ENCODE results near the gene SNIP1.
A peak's percentile ranks its signal among the peaks of the same experiment; 100 is the strongest.
"Not testable (repeated sequence)": the region's sequence is repeated elsewhere in the genome, so short reads cannot be mapped to it uniquely, and the experiment has no call there.

SNIP1 gene

GRCh38 chr1:37537378-37537777 lies 16.7 kb downstream of the SNIP1 start:
- Mint-ChIP-seq H3K4me3 (no peak overlapping the region), H3K27ac (no peak overlapping the region), H3K27me3 (no peaks in the 10 kb centered on the region), H3K4me1 (peaks cover 17% of the 10 kb centered on the region), H3K36me3 (peaks cover 15% of the 10 kb centered on the region), H3K9me3 (no peaks in the 10 kb centered on the region)

GRCh38 chr1:37533317-37534093 lies 20.6 kb downstream of the SNIP1 start:
- H3K36me3 Mint-ChIP-seq = peaks cover 10% of the 10 kb centered on the region
- H3K27me3 Mint-ChIP-seq = no peaks in the 10 kb centered on the region
- H3K9me3 Mint-ChIP-seq = no peaks in the 10 kb centered on the region
- peaks cover 17% of the 10 kb centered on the region for H3K4me1 Mint-ChIP-seq
- H3K4me3 Mint-ChIP-seq = no peak overlapping the region
- peak overlapping the region; percentile 35 for H3K27ac Mint-ChIP-seq

GRCh38 chr1:37532418-37533156 lies 21.5 kb downstream of the SNIP1 start:
- not testable (repeated sequence) for H3K36me3 Mint-ChIP-seq, H3K27me3 Mint-ChIP-seq, H3K4me3 Mint-ChIP-seq, H3K27ac Mint-ChIP-seq, H3K9me3 Mint-ChIP-seq
- peaks cover 17% of the 10 kb centered on the region for H3K4me1 Mint-ChIP-seq

GRCh38 chr1:37529888-37530287 lies 24.2 kb downstream of the SNIP1 start:
- H3K4me1 Mint-ChIP-seq, H3K36me3 Mint-ChIP-seq, H3K4me3 Mint-ChIP-seq, H3K9me3 Mint-ChIP-seq, H3K27ac Mint-ChIP-seq, H3K27me3 Mint-ChIP-seq: not testable (repeated sequence)

- H3K4me3 Mint-ChIP-seq = peak overlapping the region; percentile 86
- H3K9me3 Mint-ChIP-seq = no peaks in the 10 kb centered on the region
- peak overlapping the region; percentile 37 for H3K27ac Mint-ChIP-seq
- no peaks in the 10 kb centered on the region for H3K27me3 Mint-ChIP-seq
- H3K36me3 Mint-ChIP-seq = no peaks in the 10 kb centered on the region
- peaks cover 21% of the 10 kb centered on the region for H3K4me1 Mint-ChIP-seq
These were observed 34.5 kb downstream of the SNIP1 start for GRCh38 chr1:37519613-37520012.

- not testable (repeated sequence) for H3K9me3 Mint-ChIP-seq, H3K27me3 Mint-ChIP-seq, H3K36me3 Mint-ChIP-seq
- peak overlapping the region; percentile 86 for H3K4me3 Mint-ChIP-seq
- peak overlapping the region; percentile 68 for H3K27ac Mint-ChIP-seq
- H3K4me1 Mint-ChIP-seq = peaks cover 21% of the 10 kb centered on the region
These were observed 35.2 kb downstream of the SNIP1 start for GRCh38 chr1:37518929-37519328.

- H3K36me3 Mint-ChIP-seq, H3K9me3 Mint-ChIP-seq, H3K27ac Mint-ChIP-seq, H3K27me3 Mint-ChIP-seq, H3K4me3 Mint-ChIP-seq: not testable (repeated sequence)
- H3K4me1 Mint-ChIP-seq = peaks cover 25% of the 10 kb centered on the region
These were observed 35.9 kb downstream of the SNIP1 start for GRCh38 chr1:37518241-37518640.

GRCh38 chr1:37517569-37517968 lies 36.5 kb downstream of the SNIP1 start:
- Mint-ChIP-seq H3K27ac (no peak overlapping the region), H3K27me3 (no peaks in the 10 kb centered on the region), H3K4me3 (no peak overlapping the region), H3K4me1 (peaks cover 29% of the 10 kb centered on the region), H3K9me3 (no peaks in the 10 kb centered on the region), H3K36me3 (peaks cover 3% of the 10 kb centered on the region)

- H3K27ac Mint-ChIP-seq = peak overlapping the region; percentile 94
- peak overlapping the region; percentile 95 for H3K4me3 Mint-ChIP-seq
- no peaks in the 10 kb centered on the region for H3K27me3 Mint-ChIP-seq
- peaks cover 41% of the 10 kb centered on the region for H3K4me1 Mint-ChIP-seq
- H3K9me3 Mint-ChIP-seq = no peaks in the 10 kb centered on the region
- H3K36me3 Mint-ChIP-seq = peaks cover 10% of the 10 kb centered on the region
These were observed 38.7 kb downstream of the SNIP1 start for GRCh38 chr1:37515185-37516034.

- peak within 1 kb of the TSS; percentile 95 for H3K4me3 Mint-ChIP-seq
- H3K27ac Mint-ChIP-seq = peak within 1 kb of the TSS; percentile 94
- H3K36me3 Mint-ChIP-seq = peaks cover 10% of the 10 kb centered on the region
- H3K27me3 Mint-ChIP-seq = no peaks in the 10 kb centered on the region
- H3K4me1 Mint-ChIP-seq = peaks cover 40% of the 10 kb centered on the region
- H3K9me3 Mint-ChIP-seq = no peaks in the 10 kb centered on the region
These were observed 39.5 kb downstream of the SNIP1 start, which contains the start of gene MEAF6 for GRCh38 chr1:37514350-37515184. TSS of gene MEAF6 (minus strand) at chr1:37514766. CDS start at chr1:37514746, 20 bp downstream.

- Mint-ChIP-seq H3K27me3 (no peaks in the 10 kb centered on the region), H3K4me3 (peak overlapping the region; percentile 94), H3K36me3 (peaks cover 15% of the 10 kb centered on the region), H3K27ac (peak overlapping the region; percentile 81), H3K9me3 (no peaks in the 10 kb centered on the region), H3K4me1 (peaks cover 39% of the 10 kb centered on the region)
These were observed 40.2 kb downstream of the SNIP1 start for GRCh38 chr1:37513795-37514349.

- Mint-ChIP-seq H3K36me3 (peaks cover 26% of the 10 kb centered on the region), H3K27me3 (no peaks in the 10 kb centered on the region), H3K9me3 (no peaks in the 10 kb centered on the region), H3K27ac (no peak overlapping the region), H3K4me1 (peaks cover 41% of the 10 kb centered on the region), H3K4me3 (no peak overlapping the region)
These were observed 44.9 kb downstream of the SNIP1 start for GRCh38 chr1:37509181-37509580.

- H3K27ac Mint-ChIP-seq = no peak overlapping the region
- no peaks in the 10 kb centered on the region for H3K27me3 Mint-ChIP-seq
- H3K4me1 Mint-ChIP-seq = peaks cover 29% of the 10 kb centered on the region
- H3K9me3 Mint-ChIP-seq = no peaks in the 10 kb centered on the region
- H3K36me3 Mint-ChIP-seq = peaks cover 21% of the 10 kb centered on the region
- no peak overlapping the region for H3K4me3 Mint-ChIP-seq
These were observed 47.4 kb downstream of the SNIP1 start for GRCh38 chr1:37506740-37507139.

GRCh38 chr1:37502791-37503190 lies 51.3 kb downstream of the SNIP1 start:
- H3K27me3 Mint-ChIP-seq, H3K4me3 Mint-ChIP-seq, H3K9me3 Mint-ChIP-seq: not testable (repeated sequence)
- Mint-ChIP-seq H3K27ac (peak overlapping the region; percentile 30), H3K4me1 (peaks cover 15% of the 10 kb centered on the region), H3K36me3 (peaks cover 17% of the 10 kb centered on the region)

GRCh38 chr1:37502104-37502503 lies 52.0 kb downstream of the SNIP1 start:
- H3K4me1 Mint-ChIP-seq = peaks cover 11% of the 10 kb centered on the region
- H3K9me3 Mint-ChIP-seq = no peaks in the 10 kb centered on the region
- H3K36me3 Mint-ChIP-seq = peaks cover 13% of the 10 kb centered on the region
- H3K27ac Mint-ChIP-seq = peak overlapping the region; percentile 41
- no peaks in the 10 kb centered on the region for H3K27me3 Mint-ChIP-seq
- H3K4me3 Mint-ChIP-seq = no peak overlapping the region

Data from activated naive CD4-positive, alpha-beta T cell treated with anti-CD3 and anti-CD28 coated beads, Interleukin-2, amount 50 U/mL, for 24 hours (primary cell).